GM23338 (cell line): ENCODE results near the gene PTPRQ. TPM values are rescaled to one million over a fixed set of nuclear protein-coding genes. Genes with fewer than 3 reads are reported as not detected.
"Not testable (repeated sequence)": the region's sequence is repeated elsewhere in the genome, so short reads cannot be mapped to it uniquely, and the experiment has no call there.

Experiments used
- ATAC-seq: fragments of 200-7000 bp; cut with Tn5 transposase; 3 replicates; pipeline ENCODE4 v1.9.1; 2020
- DNase-seq: peaks from one replicate; pipeline ENCODE4 v3.0.0-alpha.2; 2015; ENCODE audit warnings: low spot score
- H2AFZ ChIP-seq: fragments of 200-600 bp; sonication (generic); 2 replicates; pipeline ENCODE4 v1.8.0; 2016; ENCODE audit warnings: antibody characterized with exemption, mild to moderate bottlenecking, moderate library complexity
- H3F3A ChIP-seq: fragments of 200-600 bp; sonication (generic); replicated peaks from 2 replicates; pipeline ENCODE4 v1.8.0; 2017; ENCODE audit warnings: antibody characterized with exemption, mixed run types, low read depth
- H3K27ac ChIP-seq: fragments of 200-600 bp; sonication (generic); 2 replicates; pipeline ENCODE4 v1.6.1; 2016; ENCODE audit warnings: low read depth
- H3K27me3 ChIP-seq: fragments of 200-600 bp; sonication (generic); 2 replicates; pipeline ENCODE4 v1.8.0; 2016; ENCODE audit warnings: mild to moderate bottlenecking, mixed run types, moderate library complexity; ENCODE audit not compliant: insufficient read depth
- H3K36me3 ChIP-seq: fragments of 200-600 bp; sonication (generic); 2 replicates; pipeline ENCODE4 v1.8.0; 2016; ENCODE audit warnings: mild to moderate bottlenecking; ENCODE audit not compliant: insufficient read depth
- H3K4me1 ChIP-seq: fragments of 200-600 bp; sonication (generic); 2 replicates; pipeline ENCODE4 v1.8.0; 2016; ENCODE audit warnings: mild to moderate bottlenecking, moderate library complexity; ENCODE audit not compliant: insufficient read depth
- H3K4me2 ChIP-seq: fragments of 200-600 bp; sonication (generic); 2 replicates; pipeline ENCODE4 v1.7.1; 2017; ENCODE audit warnings: mixed run types
- H3K4me3 ChIP-seq: fragments of 200-600 bp; sonication (generic); 2 replicates; pipeline ENCODE4 v1.6.1; 2016; ENCODE audit warnings: mixed run types
- H3K79me2 ChIP-seq: fragments of 200-600 bp; sonication (generic); replicated peaks from 2 replicates; pipeline ENCODE4 v1.8.0; 2017; ENCODE audit warnings: mild to moderate bottlenecking; ENCODE audit not compliant: insufficient read depth
- H3K9me2 ChIP-seq: fragments of 200-600 bp; sonication (generic); 2 replicates; pipeline ENCODE4 v1.8.0; 2017; ENCODE audit not compliant: insufficient read depth
- H4K20me1 ChIP-seq: fragments of 200-600 bp; sonication (generic); replicated peaks from 2 replicates; pipeline ENCODE4 v1.8.0; 2017; ENCODE audit warnings: mild to moderate bottlenecking; ENCODE audit not compliant: insufficient read depth
- H3K27ac Mint-ChIP-seq: 2 replicates; pipeline ENCODE4 v1.8.0; 2020; ENCODE audit warnings: inconsistent platforms, mild to moderate bottlenecking, moderate library complexity, mixed read lengths
- H3K27me3 Mint-ChIP-seq: 3 replicates; pipeline ENCODE4 v1.8.0; 2022; ENCODE audit warnings: low read depth, mild to moderate bottlenecking, moderate library complexity, mixed read lengths, inconsistent platforms; ENCODE audit not compliant: insufficient read depth, poor library complexity
- H3K36me3 Mint-ChIP-seq: 3 replicates; pipeline ENCODE4 v1.8.0; 2021; ENCODE audit warnings: low read depth, mild to moderate bottlenecking, inconsistent platforms, moderate library complexity, mixed read lengths
- H3K4me1 Mint-ChIP-seq: 3 replicates; pipeline ENCODE4 v1.8.0; 2020; ENCODE audit warnings: mild to moderate bottlenecking, inconsistent platforms, mixed read lengths
- H3K4me3 Mint-ChIP-seq: 3 replicates; pipeline ENCODE4 v1.8.0; 2021; ENCODE audit warnings: moderate library complexity, mild to moderate bottlenecking, inconsistent platforms, mixed read lengths
- H3K9me3 Mint-ChIP-seq: 3 replicates; pipeline ENCODE4 v1.8.0; 2020; ENCODE audit warnings: moderate library complexity, mild to moderate bottlenecking, inconsistent platforms, mixed read lengths
- CREB1 ChIP-seq: fragments of 250-450 bp; sonication (Bioruptor Pico); IDR thresholded peaks from 2 replicates; pipeline ENCODE4 v1.5.0; 2020; ENCODE audit warnings: low read depth, mild to moderate bottlenecking, moderate library complexity
- ETS1 ChIP-seq: IDR thresholded peaks from 2 replicates; pipeline ENCODE4 v1.6.1; 2016; ENCODE audit warnings: antibody characterized with exemption
- EZH2 ChIP-seq: fragments of 200-600 bp; sonication (generic); IDR thresholded peaks from one replicate; pipeline ENCODE4 v1.8.0; 2017; ENCODE audit warnings: antibody characterized with exemption, mild to moderate bottlenecking, low read depth; ENCODE audit not compliant: unreplicated experiment
- EZH2phosphoT487 ChIP-seq: fragments of 200-600 bp; sonication (generic); IDR thresholded peaks from one replicate; pipeline ENCODE4 v1.8.1; 2018; ENCODE audit warnings: antibody characterized with exemption; ENCODE audit not compliant: unreplicated experiment
- JUNB ChIP-seq: IDR thresholded peaks from one replicate; pipeline ENCODE4 v1.6.1; 2016; ENCODE audit warnings: antibody characterized with exemption; ENCODE audit not compliant: unreplicated experiment
- NANOG ChIP-seq: IDR thresholded peaks from 2 replicates; pipeline ENCODE4 v1.6.1; 2016; ENCODE audit warnings: antibody characterized with exemption, borderline replicate concordance
- POLR2AphosphoS5 ChIP-seq: IDR thresholded peaks from 2 replicates; pipeline ENCODE4 v1.6.1; 2016; ENCODE audit warnings: antibody characterized with exemption, low read depth
- STAT1 ChIP-seq: IDR thresholded peaks from one replicate; pipeline ENCODE4 v1.6.1; 2016; ENCODE audit warnings: antibody characterized with exemption; ENCODE audit not compliant: unreplicated experiment
- ZNF114 ChIP-seq: fragments of 250-450 bp; sonication (Bioruptor Pico); IDR thresholded peaks from 2 replicates; pipeline ENCODE4 v1.5.0; 2020; ENCODE audit warnings: mild to moderate bottlenecking, moderate library complexity
- ZNF331 ChIP-seq: fragments of 250-450 bp; sonication (Bioruptor Pico); IDR thresholded peaks from 2 replicates; pipeline ENCODE4 v1.5.0; 2020; ENCODE audit warnings: low read depth, mild to moderate bottlenecking, moderate library complexity
- ZNF462 ChIP-seq: fragments of 250-450 bp; sonication (Bioruptor Pico); IDR thresholded peaks from 2 replicates; pipeline ENCODE4 v1.5.0; 2020; ENCODE audit warnings: mild to moderate bottlenecking, moderate library complexity
- polyA plus RNA-seq: library from polyadenylated mRNA; unstranded; fragments of >200 nt; fragmentation: Nextera tagmentation; extraction: Ambion mirVana; gene quantifications from 2 replicates; pipeline ENCODE4 v1.2.1, GENCODE V29; 2016
- total RNA-seq: library from RNA; depleted of rRNA; stranded (reverse); fragments of >200 nt; shearing (Covaris generic); gene quantifications from 2 replicates; pipeline ENCODE4 v1.2.3, GENCODE V29; 2014
- TF ChIP-seq, protein P1 (sequence below): IDR thresholded peaks from one replicate; pipeline ENCODE4 v1.6.1; 2018; ENCODE audit warnings: antibody characterized with exemption; ENCODE audit not compliant: unreplicated experiment

PTPRQ gene
- total and polyA plus RNA-seq, 2 experiments from 2014 or later = not detected

GRCh38 chr12:80460972-80461371 lies 16.9 kb downstream of the PTPRQ start:
- DNase-seq (no peak), ATAC-seq (no peak)
- H3K36me3 ChIP-seq = no peaks in the 10 kb centered on the region
- no peak overlapping the region for H3K4me3 ChIP-seq
- no peak overlapping the region for H3K4me3 Mint-ChIP-seq
- no peaks in the 10 kb centered on the region for H3F3A ChIP-seq
- H3K4me1 ChIP-seq = no peaks in the 10 kb centered on the region
- H3K9me2 ChIP-seq = no peaks in the 10 kb centered on the region
- no peaks in the 10 kb centered on the region for H3K27me3 ChIP-seq
- H3K36me3 Mint-ChIP-seq = no peaks in the 10 kb centered on the region
- no peak overlapping the region for H3K27ac ChIP-seq
- no peak for TF ChIP-seq CREB1
- no peak for TF ChIP-seq STAT1
- no peak for TF ChIP-seq ZNF331 (CRISPR knock-in tag)
- no peak for TF ChIP-seq JUNB
- no peak for TF ChIP-seq NANOG
- TF ChIP-seq ZNF462 (CRISPR knock-in tag) = no peak
- TF ChIP-seq POLR2AphosphoS5 = no peak
- no peak for TF ChIP-seq ETS1
- TF ChIP-seq EZH2 = no peak
- TF ChIP-seq EZH2phosphoT487 = no peak
- TF ChIP-seq, protein P1, sequence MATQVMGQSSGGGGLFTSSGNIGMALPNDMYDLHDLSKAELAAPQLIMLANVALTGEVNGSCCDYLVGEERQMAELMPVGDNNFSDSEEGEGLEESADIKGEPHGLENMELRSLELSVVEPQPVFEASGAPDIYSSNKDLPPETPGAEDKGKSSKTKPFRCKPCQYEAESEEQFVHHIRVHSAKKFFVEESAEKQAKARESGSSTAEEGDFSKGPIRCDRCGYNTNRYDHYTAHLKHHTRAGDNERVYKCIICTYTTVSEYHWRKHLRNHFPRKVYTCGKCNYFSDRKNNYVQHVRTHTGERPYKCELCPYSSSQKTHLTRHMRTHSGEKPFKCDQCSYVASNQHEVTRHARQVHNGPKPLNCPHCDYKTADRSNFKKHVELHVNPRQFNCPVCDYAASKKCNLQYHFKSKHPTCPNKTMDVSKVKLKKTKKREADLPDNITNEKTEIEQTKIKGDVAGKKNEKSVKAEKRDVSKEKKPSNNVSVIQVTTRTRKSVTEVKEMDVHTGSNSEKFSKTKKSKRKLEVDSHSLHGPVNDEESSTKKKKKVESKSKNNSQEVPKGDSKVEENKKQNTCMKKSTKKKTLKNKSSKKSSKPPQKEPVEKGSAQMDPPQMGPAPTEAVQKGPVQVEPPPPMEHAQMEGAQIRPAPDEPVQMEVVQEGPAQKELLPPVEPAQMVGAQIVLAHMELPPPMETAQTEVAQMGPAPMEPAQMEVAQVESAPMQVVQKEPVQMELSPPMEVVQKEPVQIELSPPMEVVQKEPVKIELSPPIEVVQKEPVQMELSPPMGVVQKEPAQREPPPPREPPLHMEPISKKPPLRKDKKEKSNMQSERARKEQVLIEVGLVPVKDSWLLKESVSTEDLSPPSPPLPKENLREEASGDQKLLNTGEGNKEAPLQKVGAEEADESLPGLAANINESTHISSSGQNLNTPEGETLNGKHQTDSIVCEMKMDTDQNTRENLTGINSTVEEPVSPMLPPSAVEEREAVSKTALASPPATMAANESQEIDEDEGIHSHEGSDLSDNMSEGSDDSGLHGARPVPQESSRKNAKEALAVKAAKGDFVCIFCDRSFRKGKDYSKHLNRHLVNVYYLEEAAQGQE = no peak
- no peak for TF ChIP-seq ZNF114
- no peak overlapping the region for H3K4me2 ChIP-seq
- peaks cover 8% of the 10 kb centered on the region; the same call in 2 of the 3 replicates for H3K9me3 Mint-ChIP-seq
- H3K27ac Mint-ChIP-seq = no peak overlapping the region
- no peaks in the 10 kb centered on the region for H4K20me1 ChIP-seq
- no peaks in the 10 kb centered on the region for H3K27me3 Mint-ChIP-seq
- H3K79me2 ChIP-seq = no peaks in the 10 kb centered on the region
- no peaks in the 10 kb centered on the region for H3K4me1 Mint-ChIP-seq
- no peak overlapping the region for H2AFZ ChIP-seq

DNA sequence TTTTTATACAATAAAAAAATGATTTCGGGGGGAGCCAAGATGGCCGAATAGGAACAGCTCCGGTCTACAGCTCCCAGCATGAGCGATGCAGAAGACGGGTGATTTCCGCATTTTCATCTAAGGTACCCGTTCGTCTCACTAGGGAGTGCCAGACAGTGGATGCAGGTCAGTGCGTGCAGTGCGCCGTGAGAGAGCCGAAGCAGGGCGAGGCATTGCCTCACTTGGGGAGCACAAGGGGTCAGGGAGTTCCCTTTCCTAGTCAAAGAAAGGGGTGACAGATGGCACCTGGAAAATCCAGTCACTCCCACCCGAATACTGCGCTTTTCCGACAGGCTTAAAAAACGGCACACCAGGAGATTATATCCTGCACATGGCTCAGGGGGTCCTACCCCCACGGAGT lies 17.8 kb downstream of the PTPRQ start:
- not testable (repeated sequence) for H3K36me3 Mint-ChIP-seq, H3K27me3 ChIP-seq, H3K4me2 ChIP-seq, H3K4me3 ChIP-seq, H3F3A ChIP-seq, H3K9me2 ChIP-seq, H3K36me3 ChIP-seq, ATAC-seq, H3K27me3 Mint-ChIP-seq, H2AFZ ChIP-seq, H3K4me1 Mint-ChIP-seq, DNase-seq, H4K20me1 ChIP-seq, H3K27ac ChIP-seq, H3K79me2 ChIP-seq, H3K27ac Mint-ChIP-seq, H3K4me1 ChIP-seq, H3K9me3 Mint-ChIP-seq, H3K4me3 Mint-ChIP-seq
